GM12878 (cell line): ENCODE data around the gene DUSP11. TPM values are rescaled to one million over a fixed set of nuclear protein-coding genes. Genes with fewer than 3 reads are reported as not detected.

Experiments used
- ATAC-seq: fragments of 200-7000 bp; cut with Tn5 transposase; 3 replicates; pipeline ENCODE4 v1.9.1; 2020; ENCODE audit warnings: mild to moderate bottlenecking, moderate library complexity
- BruUV-seq: library from RNA; stranded (reverse); fragments of 400-500 nt; replicated peaks from 2 replicates; lab custom pipeline; 2021; lab: Mats Ljungman, UMichigan
- CTCF ChIA-PET: fragments of 300-600 bp; sonication (Branson Sonifier 250); formaldehyde crosslinking; extraction: SDS; loops from one replicate; lab custom pipeline; 2021; ENCODE audit warnings: inconsistent platforms; lab: Yijun Ruan, JAX
- POLR2A ChIA-PET: fragments of 350-600 bp; formaldehyde crosslinking; extraction: SDS; loops from one replicate; lab custom pipeline; 2021; ENCODE audit warnings: inconsistent platforms; lab: Charles Lee
- RAD21 ChIA-PET: fragments of 300-600 bp; sonication (Branson Sonifier 250); formaldehyde crosslinking; loops from one replicate; lab custom pipeline; 2023; ENCODE audit warnings: antibody characterized with exemption; ENCODE audit not compliant: unreplicated experiment; lab: Charles Lee
- SMC1A ChIA-PET: fragments of 300-600 bp; sonication (Branson Sonifier 250); formaldehyde crosslinking; loops from one replicate; lab custom pipeline; 2023; ENCODE audit not compliant: unreplicated experiment, uncharacterized antibody; lab: Charles Lee
- DNase-seq: peaks from one replicate; pipeline ENCODE4 v3.0.0-alpha.2; 2011; ENCODE audit warnings: low read depth, low spot score
- FAIRE-seq: peaks from 3 replicates; lab custom pipeline; 2011; peaks lifted over from hg19 to GRCh38; lab: Jason Lieb, UNC
- H2AFZ ChIP-seq: 2 replicates; pipeline ENCODE4 v1.6.0; 2011; ENCODE audit warnings: low read depth, low read length, control low read depth; ENCODE audit not compliant: control insufficient read depth
- H3K27ac ChIP-seq: 2 replicates; pipeline ENCODE4 v1.5.1; 2011; ENCODE audit warnings: control low read depth; ENCODE audit not compliant: control insufficient read depth, insufficient read depth
- H3K27me3 ChIP-seq, 2 experiments: replicated peaks in 1 of 2; 2 replicates each; pipeline versions ENCODE4 v1.6.0 to v1.6.1; 2011; ENCODE audit warnings: low read length in 1 of 2; ENCODE audit not compliant: control insufficient read depth in 2 of 2, insufficient read depth in 2 of 2
- H3K36me3 ChIP-seq, 2 experiments: 2 replicates each; pipeline ENCODE4 v1.5.1; 2011; ENCODE audit warnings: low read length in 1 of 2; ENCODE audit not compliant: control insufficient read depth in 2 of 2, insufficient read depth in 2 of 2
- H3K4me1 ChIP-seq: 2 replicates; pipeline ENCODE4 v1.6.1; 2011; ENCODE audit warnings: mild to moderate bottlenecking, low read length, moderate library complexity, mixed read lengths; ENCODE audit not compliant: control insufficient read depth, insufficient read depth
- H3K4me2 ChIP-seq: 2 replicates; pipeline ENCODE4 v1.6.0; 2011; ENCODE audit warnings: control low read depth; ENCODE audit not compliant: control insufficient read depth, insufficient read depth
- H3K4me3 ChIP-seq: fragments of 200-600 bp; sonication (generic); 2 replicates; pipeline ENCODE4 v1.5.1; 2016
- H3K79me2 ChIP-seq: 2 replicates; pipeline ENCODE4 v1.6.0; 2011; ENCODE audit warnings: low read length; ENCODE audit not compliant: control insufficient read depth, insufficient read depth
- H3K9ac ChIP-seq: 2 replicates; pipeline ENCODE4 v1.8.0; 2011; ENCODE audit warnings: low read length, control low read depth, mixed read lengths; ENCODE audit not compliant: control insufficient read depth, insufficient read depth
- H3K9me3 ChIP-seq: replicated peaks from 3 replicates; pipeline ENCODE4 v1.5.1; 2011; ENCODE audit warnings: mild to moderate bottlenecking, low read length; ENCODE audit not compliant: control insufficient read depth, insufficient read depth
- H4K20me1 ChIP-seq: 2 replicates; pipeline ENCODE4 v1.6.0; 2011; ENCODE audit not compliant: control insufficient read depth, insufficient read depth
- CREB1 ChIP-seq: IDR thresholded peaks from 2 replicates; pipeline ENCODE4 v1.6.1; 2012; ENCODE audit warnings: low read depth, mild to moderate bottlenecking, inconsistent platforms
- E2F4 ChIP-seq: IDR thresholded peaks from 2 replicates; pipeline ENCODE4 v1.6.1; 2012; ENCODE audit warnings: low read depth, low read length, improper control_type of control experiment
- HCFC1 ChIP-seq: fragments of 150-350 bp; IDR thresholded peaks from 2 replicates; pipeline ENCODE4 v1.6.1; 2014; ENCODE audit warnings: low read length
- PAX8 ChIP-seq: fragments of 450-650 bp; IDR thresholded peaks from 2 replicates; pipeline ENCODE4 v1.6.1; 2017; ENCODE audit warnings: mild to moderate bottlenecking, moderate library complexity
- RBBP5 ChIP-seq: fragments of 200-600 bp; sonication (generic); conservative IDR thresholded peaks from 2 replicates; pipeline ENCODE4 v1.6.1; 2016
- SREBF1 ChIP-seq: IDR thresholded peaks from 2 replicates; pipeline ENCODE4 v1.6.1; 2012; ENCODE audit warnings: mild to moderate bottlenecking, low read length
- TBL1XR1 ChIP-seq: IDR thresholded peaks from 2 replicates; pipeline ENCODE4 v1.6.1; 2012; ENCODE audit warnings: low read depth, low read length, improper control_type of control experiment
- TCF12 ChIP-seq: IDR thresholded peaks from 2 replicates; pipeline ENCODE4 v1.6.1; 2011; ENCODE audit warnings: low read depth, mild to moderate bottlenecking, low read length
- ZBED1 ChIP-seq: IDR thresholded peaks from 2 replicates; pipeline ENCODE4 v1.6.1; 2016; ENCODE audit warnings: borderline replicate concordance
- in situ Hi-C: fragments of 300-500 bp; cut with MboI; formaldehyde crosslinking; loops from 9 replicates; pipeline ENCODE4 v1.14.3; 2018; ENCODE audit warnings: mixed read lengths
- intact Hi-C: fragments of 100-400 bp; cut with micrococcal nuclease; formaldehyde crosslinking; loops from one replicate; pipeline ENCODE4 v1.14.2; 2022; ENCODE audit not compliant: unreplicated experiment
- polyA plus RNA-seq, 11 experiments: library from polyadenylated mRNA; depleted of rRNA in 4 of 11; unstranded in 6 of 11; stranded (reverse) in 5 of 11; fragments of >200 nt; fragmentation: Nextera tagmentation in 4 of 11; fragmentation: Illumina TruSeq in 1 of 11; extraction: Ambion mirVana in 4 of 11; extraction: Trizol in 1 of 11; gene quantifications; 1 replicate in 1 of 11; 2 replicates in 10 of 11; pipeline versions ENCODE4 v1.2.1 to v1.2.3, GENCODE V29; 2011 to 2016; ENCODE audit warnings: inconsistent platforms in 2 of 11, missing spikeins in 2 of 11, low read depth in 1 of 11
- total RNA-seq, 4 experiments: library from RNA; depleted of rRNA in 3 of 4; stranded (reverse); fragments of >200 nt in 3 of 4; fragmentation: Illumina TruSeq in 1 of 4; extraction: Trizol in 1 of 4; gene quantifications; 2 replicates each; pipeline versions ENCODE4 v1.2.1 to v1.2.3, GENCODE V29; 2013 to 2021
- TF ChIP-seq, protein P1 (sequence below): IDR thresholded peaks from 2 replicates; pipeline ENCODE4 v1.6.1; 2012; ENCODE audit warnings: low read length, inconsistent platforms

Gene DUSP11
- total and polyA plus RNA-seq, 10 of the 15 experiments (the other 5 are each of a cell fraction or from before 2014, with no cell fraction given), result 26.4 to 78.4 (median 47.9) TPM

DNA sequence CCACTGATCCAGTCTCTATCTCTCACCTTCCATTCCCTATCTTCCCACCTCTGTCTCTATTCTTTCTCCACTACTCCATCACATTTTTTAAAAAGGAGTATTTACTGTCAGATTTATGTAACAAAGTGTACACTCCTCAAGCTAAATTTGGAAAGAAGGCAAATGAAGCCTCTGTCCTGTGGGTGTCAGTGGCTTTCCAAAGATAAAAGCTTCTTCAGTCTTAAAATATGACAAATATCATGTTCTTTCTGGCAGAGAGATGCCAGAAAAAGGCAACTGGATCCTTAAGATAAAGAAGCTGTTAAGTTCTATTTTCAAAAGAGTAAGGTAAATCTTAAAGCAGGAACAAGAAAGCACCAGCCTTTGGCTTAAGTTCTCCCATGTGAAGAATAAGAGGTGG lies 7.1 kb downstream of the DUSP11 start:
- FAIRE-seq, result no peak
- H3K9ac ChIP-seq, result no peak overlapping the region
- SMC1A ChIA-PET, result interaction anchor here (0.7 kb wide), 1 partner anchor 537 kb away, joined by 3 read pairs; no protein-coding TSS in a partner anchor
- H3K9me3 ChIP-seq, result no peaks in the 10 kb centered on the region
- H4K20me1 ChIP-seq, result no peaks in the 10 kb centered on the region
- no TSS peak for BruUV-seq
- H3K27ac ChIP-seq, result no peak overlapping the region
- no peak overlapping the region for H2AFZ ChIP-seq
- H3K27me3 ChIP-seq, result no peaks in the 10 kb centered on the region
- H3K4me2 ChIP-seq, result no peak overlapping the region
- peaks cover 19% of the 10 kb centered on the region for H3K79me2 ChIP-seq
- no peak for TF ChIP-seq ZBED1
- no peak for TF ChIP-seq E2F4
- no peak for TF ChIP-seq RBBP5
- no peak for TF ChIP-seq CREB1
- no peak for TF ChIP-seq TCF12
- TF ChIP-seq TBL1XR1, result no peak
- TF ChIP-seq, protein P1, sequence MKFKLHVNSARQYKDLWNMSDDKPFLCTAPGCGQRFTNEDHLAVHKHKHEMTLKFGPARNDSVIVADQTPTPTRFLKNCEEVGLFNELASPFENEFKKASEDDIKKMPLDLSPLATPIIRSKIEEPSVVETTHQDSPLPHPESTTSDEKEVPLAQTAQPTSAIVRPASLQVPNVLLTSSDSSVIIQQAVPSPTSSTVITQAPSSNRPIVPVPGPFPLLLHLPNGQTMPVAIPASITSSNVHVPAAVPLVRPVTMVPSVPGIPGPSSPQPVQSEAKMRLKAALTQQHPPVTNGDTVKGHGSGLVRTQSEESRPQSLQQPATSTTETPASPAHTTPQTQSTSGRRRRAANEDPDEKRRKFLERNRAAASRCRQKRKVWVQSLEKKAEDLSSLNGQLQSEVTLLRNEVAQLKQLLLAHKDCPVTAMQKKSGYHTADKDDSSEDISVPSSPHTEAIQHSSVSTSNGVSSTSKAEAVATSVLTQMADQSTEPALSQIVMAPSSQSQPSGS, result no peak
- no peak for TF ChIP-seq HCFC1
- no peak for TF ChIP-seq SREBF1
- no peak for TF ChIP-seq PAX8
- in situ Hi-C loops, result no loop called here
- intact Hi-C loops, result no loop called here
- no peak for DNase-seq
- CTCF ChIA-PET, result interaction anchor here (0.8 to 1.4 kb wide), 3 partner anchors 8 to 55 kb away, joined by 3 to 6 read pairs (median 3); no protein-coding TSS in a partner anchor
- peaks cover 0 to 15% of the 10 kb centered on the region in 2 experiments for H3K36me3 ChIP-seq
- ATAC-seq, result no peak
- POLR2A ChIA-PET, result no interaction called here
- RAD21 ChIA-PET, result no interaction called here
- H3K4me1 ChIP-seq, result peaks cover 4% of the 10 kb centered on the region; the same call in 1 of the 2 replicates
- H3K4me3 ChIP-seq, result no peak overlapping the region
